ENCODE measurements around the gene MKKS.

Gene MKKS

GRCh38 chr20:10466325-10466724, 32.3 kb upstream of the MKKS start:
- TF ChIP-seq CTCF (IDR thresholded peaks at IDR 0.05): no peak
- H3K27me3 ChIP-seq: no peaks in the 10 kb centered on the region
- no peak overlapping the region for H3K27ac ChIP-seq
- H3K36me3 ChIP-seq: no peaks in the 10 kb centered on the region
- no peak overlapping the region for H3K4me3 ChIP-seq (ENCODE audit: low read depth in 1 of 2, low read length in 1 of 2)
- H3K4me1 ChIP-seq (ENCODE audit: control insufficient read depth in 1 of 2, insufficient read depth in 1 of 2, low read depth in 1 of 2, low read length in 1 of 2): peaks cover 43 to 50% of the 10 kb centered on the region in 2 experiments
- H3K9me3 ChIP-seq: no peaks in the 10 kb centered on the region

DNA sequence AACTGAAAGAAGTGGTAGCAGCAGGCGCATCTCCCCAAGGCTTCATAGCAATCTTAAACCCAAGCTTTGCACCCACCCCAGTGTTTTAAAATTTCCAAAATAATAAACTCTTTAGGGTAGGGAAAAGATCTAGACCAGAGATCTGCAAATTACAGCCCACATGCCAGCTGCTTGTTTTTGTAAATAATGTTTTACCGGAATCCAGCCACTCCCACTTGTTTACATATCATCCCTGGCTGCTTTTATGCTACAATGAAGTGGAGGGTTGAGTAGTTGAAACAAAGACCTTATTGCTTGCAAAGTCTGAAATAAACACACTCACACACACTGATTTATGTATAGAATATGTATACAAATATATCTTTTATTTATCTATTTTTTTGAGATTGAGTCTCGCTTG, 31.1 kb upstream of the MKKS start:
- TF ChIP-seq CTCF (IDR thresholded peaks at IDR 0.05): no peak
- H3K4me3 ChIP-seq (ENCODE audit: low read depth in 1 of 2, low read length in 1 of 2): no peak overlapping the region
- H3K9me3 ChIP-seq: no peaks in the 10 kb centered on the region
- H3K27me3 ChIP-seq: no peaks in the 10 kb centered on the region
- no peak overlapping the region for H3K27ac ChIP-seq
- peaks cover 45 to 57% of the 10 kb centered on the region in 2 experiments for H3K4me1 ChIP-seq (ENCODE audit: control insufficient read depth in 1 of 2, insufficient read depth in 1 of 2, low read depth in 1 of 2, low read length in 1 of 2)
- no peaks in the 10 kb centered on the region for H3K36me3 ChIP-seq

DNA sequence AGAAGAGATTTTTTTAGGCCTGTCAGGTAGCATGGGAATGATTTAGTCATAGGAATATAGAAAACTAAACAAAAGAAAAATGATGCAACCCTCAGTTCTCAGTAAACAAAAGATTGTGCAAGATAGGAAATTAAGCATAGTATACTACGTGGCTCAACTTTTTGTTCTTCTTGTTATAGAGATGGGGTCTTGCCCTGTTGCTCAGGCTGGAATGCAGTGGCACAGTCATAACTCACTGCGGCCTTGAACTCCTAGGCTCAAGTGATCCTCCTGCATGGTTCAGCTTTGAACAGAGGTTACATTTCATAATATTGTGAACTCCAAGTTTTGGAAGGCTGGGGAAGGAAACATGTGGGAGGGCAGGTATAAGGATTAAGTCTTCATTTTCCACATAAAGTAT, 29.6 kb upstream of the MKKS start:
- peak overlapping the region; percentile 71 for H3K27ac ChIP-seq
- no peaks in the 10 kb centered on the region for H3K9me3 ChIP-seq
- H3K36me3 ChIP-seq: no peaks in the 10 kb centered on the region
- no peaks in the 10 kb centered on the region for H3K27me3 ChIP-seq
- H3K4me3 ChIP-seq (ENCODE audit: low read depth in 1 of 2, low read length in 1 of 2): peak overlapping the region in 1 of 2 experiments; percentile 35
- H3K4me1 ChIP-seq (ENCODE audit: control insufficient read depth in 1 of 2, insufficient read depth in 1 of 2, low read depth in 1 of 2, low read length in 1 of 2): peaks cover 36 to 44% of the 10 kb centered on the region in 2 experiments
- no peak for TF ChIP-seq CTCF (IDR thresholded peaks at IDR 0.05)

GRCh38 chr20:10462516-10462915, 28.5 kb upstream of the MKKS start:
- Histone ChIP-seq H3K27ac (peak overlapping the region; percentile 71), H3K27me3 (no peaks in the 10 kb centered on the region), H3K4me3 (ENCODE audit: low read depth in 1 of 2, low read length in 1 of 2) (no peak overlapping the region)

DNA sequence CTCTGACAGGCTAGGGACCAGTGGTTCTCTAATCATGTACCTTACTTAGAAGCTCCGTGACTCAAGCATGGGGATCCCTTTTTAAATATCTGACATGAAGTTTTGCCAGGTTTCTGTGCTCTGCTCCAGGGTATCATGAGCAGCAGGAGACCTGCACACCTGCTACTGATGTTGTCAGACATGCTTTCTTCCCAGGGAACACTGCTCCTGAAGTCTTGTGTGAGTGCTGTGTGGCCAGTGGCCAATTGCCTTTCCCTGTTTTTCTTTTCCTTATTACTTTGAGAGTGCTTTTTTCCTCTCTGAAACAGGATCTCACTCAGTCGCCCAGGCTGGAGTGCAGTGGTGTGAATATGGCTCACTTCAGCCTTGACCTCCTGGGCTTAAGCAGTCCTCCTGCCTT, 27.5 kb upstream of the MKKS start:
- TF ChIP-seq CTCF (IDR thresholded peaks at IDR 0.05): no peak
- peaks cover 36 to 41% of the 10 kb centered on the region in 2 experiments for H3K4me1 ChIP-seq (ENCODE audit: control insufficient read depth in 1 of 2, insufficient read depth in 1 of 2, low read depth in 1 of 2, low read length in 1 of 2)
- H3K4me3 ChIP-seq (ENCODE audit: low read depth in 1 of 2, low read length in 1 of 2): no peak overlapping the region
- no peaks in the 10 kb centered on the region for H3K27me3 ChIP-seq
- H3K27ac ChIP-seq: peak overlapping the region; percentile 71
- no peaks in the 10 kb centered on the region for H3K9me3 ChIP-seq
- no peaks in the 10 kb centered on the region for H3K36me3 ChIP-seq

More at GRCh38 chr20:10462516-10462915, 28.5 kb upstream of the MKKS start:
- TF ChIP-seq CTCF (IDR thresholded peaks at IDR 0.05): no peak
- H3K36me3 ChIP-seq: no peaks in the 10 kb centered on the region
- H3K4me1 ChIP-seq (ENCODE audit: control insufficient read depth in 1 of 2, insufficient read depth in 1 of 2, low read depth in 1 of 2, low read length in 1 of 2): peaks cover 36 to 41% of the 10 kb centered on the region in 2 experiments
- no peaks in the 10 kb centered on the region for H3K9me3 ChIP-seq
